HG03103 (cell line): Measurements from ENCODE around the gene DNAJB11.
A peak's percentile ranks its signal among the peaks of the same experiment; 100 is the strongest.
"Not testable (repeated sequence)": the region's sequence is repeated elsewhere in the genome, so short reads cannot be mapped to it uniquely, and the experiment has no call there.

Experiments used
- ATAC-seq: cut with Tn5 transposase; IDR thresholded peaks from one replicate; pipeline ENCODE4 v1.9.1; 2021; ENCODE audit warnings: low read depth; ENCODE audit not compliant: unreplicated experiment

The DNAJB11 gene

GRCh38 chr3:186614597-186615483 is 44.3 kb downstream of the DNAJB11 start:
- ATAC-seq = no peak

- ATAC-seq = no peak
Measured at GRCh38 chr3:186616299-186616617, 45.7 kb downstream of the DNAJB11 start.

DNA sequence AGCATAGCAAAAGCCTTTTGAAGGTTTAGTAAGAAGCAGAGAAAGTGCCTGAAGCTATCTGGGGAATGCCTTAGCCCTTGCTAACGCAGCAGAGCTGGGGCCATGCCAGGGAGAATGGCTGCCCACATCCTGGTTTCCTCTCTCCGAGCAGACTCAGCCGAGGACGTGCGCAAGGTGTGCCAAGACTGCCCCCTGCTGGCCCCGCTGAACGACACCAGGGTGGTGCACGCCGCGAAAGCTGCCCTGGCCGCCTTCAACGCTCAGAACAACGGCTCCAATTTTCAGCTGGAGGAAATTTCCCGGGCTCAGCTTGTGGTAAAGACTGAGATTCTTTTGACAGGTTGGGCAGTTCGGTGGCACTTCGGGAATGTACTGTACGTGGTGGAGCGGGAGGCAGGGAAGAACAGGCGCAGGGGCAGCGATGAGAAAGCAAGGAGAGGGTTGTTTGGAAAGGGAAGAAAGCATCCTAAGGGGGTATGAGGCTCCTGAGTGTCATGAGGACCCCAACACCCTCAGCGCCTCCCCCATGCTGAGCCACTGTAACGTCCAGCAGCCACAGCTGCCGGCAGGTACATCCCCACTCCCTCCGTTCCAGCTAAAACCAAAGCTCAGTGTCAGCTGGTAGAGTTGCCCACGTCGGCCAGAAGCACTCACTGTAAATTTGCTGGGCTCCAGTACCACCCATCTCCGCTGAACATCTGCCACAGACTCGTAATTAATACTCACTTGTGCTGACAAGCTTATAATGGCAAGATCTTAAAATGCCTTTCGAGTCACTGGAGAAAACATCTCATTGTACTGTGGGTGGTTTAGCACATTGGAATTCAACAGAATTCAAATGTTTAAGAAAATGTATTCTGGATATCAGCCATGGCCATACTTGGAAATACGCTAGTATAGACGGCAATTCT is 46.8 kb downstream of the DNAJB11 start:
- ATAC-seq = peak; percentile 96

GRCh38 chr3:186618318-186618938 is 47.9 kb downstream of the DNAJB11 start:
- ATAC-seq = no peak

- no peak for ATAC-seq
Measured at GRCh38 chr3:186619787-186620212, 49.3 kb downstream of the DNAJB11 start.

- ATAC-seq = no peak
Measured at GRCh38 chr3:186620213-186621092, 49.9 kb downstream of the DNAJB11 start.

GRCh38 chr3:186621894-186622650 is 51.6 kb downstream of the DNAJB11 start:
- ATAC-seq = no peak

DNA sequence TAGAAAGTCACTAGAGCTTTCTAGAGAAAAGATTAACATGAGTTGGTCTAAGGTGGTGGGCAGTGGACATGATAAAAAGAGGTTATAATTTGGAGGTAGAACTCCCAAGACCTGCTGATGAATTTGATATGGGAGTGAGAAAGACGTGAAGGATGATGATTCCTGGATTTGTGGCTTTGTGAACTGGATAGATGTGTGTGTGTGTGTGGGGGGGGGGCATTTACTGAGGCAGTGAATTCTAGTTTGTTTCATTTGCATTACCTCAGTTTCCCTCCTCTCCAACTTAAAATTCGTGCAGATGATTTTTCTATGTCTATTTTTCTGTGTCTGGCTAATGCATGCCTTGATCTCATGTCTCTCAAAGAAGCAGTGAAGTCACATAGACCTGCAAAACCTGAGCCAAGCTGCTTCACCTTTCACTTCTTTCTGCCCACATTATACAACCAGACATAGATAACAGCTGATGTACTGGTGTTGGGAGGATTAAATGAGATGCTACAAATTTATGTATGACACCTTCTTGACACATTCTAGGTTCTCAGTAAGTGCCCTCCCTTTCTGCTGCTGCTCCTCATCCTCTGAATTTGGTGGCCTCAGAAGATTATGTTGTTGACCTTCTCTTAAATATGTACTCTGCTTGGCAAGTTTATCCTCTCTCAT is 52.3 kb downstream of the DNAJB11 start:
- ATAC-seq = no peak

DNA sequence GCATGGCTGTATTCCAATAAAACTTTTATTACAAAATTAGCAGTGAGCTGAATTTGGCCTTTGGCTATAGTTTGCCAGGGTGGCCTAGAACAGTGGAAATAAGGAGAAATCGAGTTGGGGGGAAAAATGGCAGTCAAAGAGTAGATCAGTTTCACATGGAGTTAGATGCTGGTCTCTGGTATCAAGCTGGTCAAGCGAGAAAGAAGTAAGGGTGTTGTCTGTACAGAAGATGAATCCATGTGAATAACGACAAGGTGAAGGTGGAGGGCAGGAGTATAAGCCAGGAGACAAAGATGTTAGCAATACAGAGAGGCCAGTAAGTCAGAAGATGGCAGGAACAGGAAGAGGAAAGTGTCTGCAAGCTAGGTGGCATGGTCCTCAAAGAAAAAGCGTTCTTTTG is 54.1 kb downstream of the DNAJB11 start:
- ATAC-seq = no peak

DNA sequence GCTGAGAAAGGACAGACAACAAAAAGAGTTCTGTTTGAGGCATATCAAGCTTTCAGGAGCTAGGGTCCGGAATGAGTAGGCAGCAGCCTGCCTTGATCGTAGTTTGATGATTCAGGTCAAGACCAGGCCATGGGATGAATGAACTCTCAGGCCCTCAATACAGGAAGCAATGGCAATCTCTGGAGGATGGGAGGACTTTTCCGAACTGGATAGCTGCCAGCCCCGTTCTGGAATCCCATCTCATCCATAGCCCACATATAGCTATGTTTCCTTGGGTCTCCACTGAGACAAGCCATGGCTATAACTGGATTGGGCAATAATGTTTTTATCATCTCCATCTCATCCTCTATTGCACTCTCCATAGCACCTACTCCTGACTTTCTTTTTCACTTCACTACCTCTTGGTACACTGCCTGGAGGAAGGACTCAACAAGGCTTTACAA is 55.1 kb downstream of the DNAJB11 start:
- no peak for ATAC-seq

- no peak for ATAC-seq
Measured at GRCh38 chr3:186626254-186626847, 55.8 kb downstream of the DNAJB11 start.

GRCh38 chr3:186627852-186628414 is 57.4 kb downstream of the DNAJB11 start:
- no peak for ATAC-seq

DNA sequence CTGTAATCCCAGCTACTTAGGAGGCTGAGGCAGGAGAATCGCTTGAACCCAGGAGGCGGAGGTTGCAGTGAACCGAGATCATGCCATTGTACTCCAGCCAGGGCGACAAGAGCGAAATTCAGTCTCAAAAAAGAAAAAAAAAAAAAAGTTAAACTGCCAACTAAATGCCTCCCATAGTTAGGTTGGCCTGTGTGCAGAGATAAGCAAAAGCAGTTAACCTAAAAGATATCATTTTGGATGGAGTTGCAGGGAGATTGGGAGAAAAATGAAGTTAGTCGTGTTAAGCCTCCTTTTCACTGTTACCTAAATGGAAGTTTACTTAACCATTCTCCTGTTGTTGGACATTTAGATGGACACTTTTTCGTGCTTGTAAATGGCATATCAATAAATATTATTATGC is 58.2 kb downstream of the DNAJB11 start:
- ATAC-seq = no peak

DNA sequence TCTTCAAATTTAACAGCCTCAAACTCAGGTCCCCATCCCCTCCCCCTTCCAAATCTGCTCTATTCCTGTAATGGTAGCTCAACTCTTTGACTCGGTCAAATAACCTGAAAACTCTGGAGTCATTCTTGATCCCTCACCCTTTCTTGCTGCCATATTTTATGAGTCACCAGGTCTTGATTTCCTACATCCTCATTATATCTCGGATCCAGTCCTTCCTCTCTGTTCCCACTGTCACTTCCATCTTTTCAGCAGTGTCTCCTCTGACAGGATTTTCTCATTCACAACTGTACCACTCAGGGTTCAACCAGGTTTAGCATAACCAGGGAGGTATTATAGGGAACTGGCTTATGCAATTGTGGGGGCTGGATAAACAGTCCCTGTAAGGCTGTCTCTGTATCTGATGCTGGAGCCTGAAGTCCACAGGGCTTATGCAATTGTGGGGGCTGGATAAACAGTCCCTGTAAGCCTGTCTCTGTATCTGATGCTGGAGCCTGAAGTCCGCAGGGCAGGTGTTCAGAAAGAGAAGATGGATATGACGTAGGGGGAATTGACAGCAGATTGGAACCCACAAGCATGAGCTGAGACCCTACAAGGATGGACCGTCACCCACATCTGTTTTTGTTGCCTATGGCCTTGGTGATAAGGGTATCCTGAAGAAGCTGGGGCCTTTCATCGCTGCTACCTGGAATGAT is 60.6 kb downstream of the DNAJB11 start:
- no peak for ATAC-seq

DNA sequence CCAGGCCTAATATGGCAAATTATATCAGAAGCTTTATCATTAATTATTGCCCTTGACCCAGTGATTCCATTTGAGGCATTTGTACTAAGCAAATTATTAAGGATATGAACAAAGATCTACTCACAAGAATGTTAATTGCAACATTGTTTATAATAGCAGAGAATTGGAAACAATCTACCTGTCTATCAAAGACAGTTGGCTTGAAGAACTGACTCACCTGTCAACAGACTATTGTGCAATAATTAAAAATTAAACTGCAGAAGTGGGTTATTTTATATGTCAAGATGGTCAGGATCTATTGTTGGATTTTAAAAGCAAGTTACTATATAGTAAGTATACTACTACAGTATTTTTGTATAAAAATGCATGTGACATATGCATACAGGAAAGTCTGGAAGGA is 63.0 kb downstream of the DNAJB11 start:
- ATAC-seq = no peak

DNA sequence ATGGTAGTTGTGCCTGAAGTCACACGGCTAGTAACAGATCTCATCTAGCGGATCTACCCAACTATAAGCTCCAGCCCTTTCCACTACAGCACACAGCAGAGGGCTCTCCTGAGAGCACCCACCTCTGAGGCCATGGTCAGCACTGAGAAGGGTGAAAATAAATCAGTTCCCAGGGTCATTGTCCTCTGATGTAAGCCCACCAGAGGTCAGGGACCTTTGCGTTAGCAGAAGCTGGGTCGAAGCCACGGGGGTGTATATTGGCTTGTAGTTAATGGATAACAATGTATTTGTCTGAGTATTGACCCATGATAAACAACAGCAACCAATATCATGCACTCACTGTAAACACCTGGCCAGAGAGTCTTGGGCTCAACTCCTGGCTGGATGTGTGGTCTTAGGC is 63.7 kb downstream of the DNAJB11 start:
- ATAC-seq = not testable (repeated sequence)
